Chondrocyte (in vitro differentiated cells): Measurements from ENCODE around the gene FLCN. TPM values are rescaled to one million over a fixed set of nuclear protein-coding genes. Genes with fewer than 3 reads are reported as not detected.

Experiments used
- DNase-seq: peaks from one replicate; pipeline ENCODE4 v3.0.0; 2021; ENCODE audit warnings: mixed read lengths, low spot score
- H3K27ac Mint-ChIP-seq: one replicate; pipeline ENCODE4 v1.8.0; 2021; ENCODE audit warnings: mild to moderate bottlenecking, moderate library complexity, mixed read lengths; ENCODE audit not compliant: unreplicated experiment
- H3K27me3 Mint-ChIP-seq: 2 replicates; pipeline ENCODE4 v1.8.0; 2021; ENCODE audit warnings: low read depth, mixed read lengths
- H3K36me3 Mint-ChIP-seq: 2 replicates; pipeline ENCODE4 v1.8.0; 2021; ENCODE audit warnings: low read depth, mixed read lengths
- H3K4me1 Mint-ChIP-seq: 2 replicates; pipeline ENCODE4 v1.8.0; 2021; ENCODE audit warnings: low read depth, mild to moderate bottlenecking, mixed read lengths
- H3K4me3 Mint-ChIP-seq: one replicate; pipeline ENCODE4 v1.8.0; 2021; ENCODE audit warnings: mild to moderate bottlenecking, moderate library complexity, mixed read lengths; ENCODE audit not compliant: unreplicated experiment
- H3K9me3 Mint-ChIP-seq: 2 replicates; pipeline ENCODE4 v1.8.0; 2021; ENCODE audit warnings: low read depth, mixed read lengths
- CTCF ChIP-seq: fragments of 200-600 bp; sonication (generic); IDR thresholded peaks from 2 replicates; pipeline ENCODE4 v1.5.0; 2021; ENCODE audit warnings: antibody characterized with exemption, mild to moderate bottlenecking, moderate library complexity
- total RNA-seq: library from RNA; stranded (reverse); gene quantifications from 3 replicates; pipeline ENCODE4 v1.2.1, GENCODE V29; 2021

FLCN gene
- total RNA-seq, 1 donor from 2014 or later: 73.1 TPM

- H3K27ac Mint-ChIP-seq: no peak overlapping the region
- no peak overlapping the region for H3K4me3 Mint-ChIP-seq
- H3K4me1 Mint-ChIP-seq: peaks cover 5% of the 10 kb centered on the region
- H3K9me3 Mint-ChIP-seq: no peaks in the 10 kb centered on the region
- TF ChIP-seq CTCF: no peak
- peaks cover 50% of the 10 kb centered on the region for H3K36me3 Mint-ChIP-seq
- DNase-seq: no peak
- H3K27me3 Mint-ChIP-seq: no peaks in the 10 kb centered on the region
Observed at GRCh38 chr17:17216236-17216635, 20.7 kb downstream of the FLCN start.

- DNase-seq: no peak
- Mint-ChIP-seq H3K4me3 (no peak overlapping the region), H3K27ac (peak overlapping the region; percentile 59), H3K9me3 (no peaks in the 10 kb centered on the region), H3K27me3 (no peaks in the 10 kb centered on the region), H3K36me3 (peaks cover 45% of the 10 kb centered on the region), H3K4me1 (peaks cover 5% of the 10 kb centered on the region)
- TF ChIP-seq CTCF: no peak
Observed at GRCh38 chr17:17215575-17215974, 21.4 kb downstream of the FLCN start.

GRCh38 chr17:17214646-17215436 is 22.1 kb downstream of the FLCN start:
- Mint-ChIP-seq H3K9me3 (no peaks in the 10 kb centered on the region), H3K36me3 (peaks cover 41% of the 10 kb centered on the region), H3K4me1 (peaks cover 5% of the 10 kb centered on the region), H3K4me3 (no peak overlapping the region), H3K27me3 (no peaks in the 10 kb centered on the region), H3K27ac (no peak overlapping the region)
- DNase-seq: no peak
- TF ChIP-seq CTCF: no peak

- Mint-ChIP-seq H3K27me3 (no peaks in the 10 kb centered on the region), H3K36me3 (peaks cover 38% of the 10 kb centered on the region), H3K9me3 (no peaks in the 10 kb centered on the region), H3K27ac (no peak overlapping the region), H3K4me1 (peaks cover 5% of the 10 kb centered on the region), H3K4me3 (no peak overlapping the region)
- DNase-seq: no peak
- TF ChIP-seq CTCF: no peak
Observed at GRCh38 chr17:17213775-17214174, 23.2 kb downstream of the FLCN start.

GRCh38 chr17:17207998-17208397 is 29.0 kb downstream of the FLCN start:
- peaks cover 21% of the 10 kb centered on the region for H3K4me1 Mint-ChIP-seq
- no peak for TF ChIP-seq CTCF
- no peaks in the 10 kb centered on the region for H3K9me3 Mint-ChIP-seq
- H3K4me3 Mint-ChIP-seq: no peak overlapping the region
- no peak for DNase-seq
- no peak overlapping the region for H3K27ac Mint-ChIP-seq
- no peaks in the 10 kb centered on the region for H3K27me3 Mint-ChIP-seq
- H3K36me3 Mint-ChIP-seq: peaks cover 8% of the 10 kb centered on the region
